Ovary (tissue), 3 donors: ENCODE data around the gene PTDSS2.

Source experiments
- CTCF ChIP-seq, 3 donors: fragments of 450-650 bp in 2 of 3; fragments of 200-600 bp in 1 of 3; IDR thresholded peaks; one replicate each; pipeline versions ENCODE4 v1.5.1 to v1.8.0; 2016 to 2022; ENCODE audit warnings: antibody characterized with exemption in 3 of 3, mild to moderate bottlenecking in 1 of 3
- EP300 ChIP-seq: sonication (generic); formaldehyde crosslinking; IDR thresholded peaks from one replicate; pipeline ENCODE4 v1.6.1; 2017; ENCODE audit warnings: antibody characterized with exemption
- POLR2A ChIP-seq: fragments of 450-650 bp; IDR thresholded peaks from one replicate; pipeline ENCODE4 v1.6.1; 2017; ENCODE audit warnings: antibody characterized with exemption, mild to moderate bottlenecking, moderate library complexity
- donor health status: DM: no; HTN: no; CAD: no.

- TF ChIP-seq POLR2A: no peak
- no peak for TF ChIP-seq CTCF (IDR thresholded peaks at IDR 0.05)
- TF ChIP-seq EP300: no peak
Measured at GRCh38 chr11:526192-526591, 76.1 kb downstream of the PTDSS2 start.
